Activated T-helper 2 cell treated with anti-CD3 and anti-CD28 coated beads, Interferon-gamma antibody, Interleukin-2, Interleukin-4, amounts not matched to agents 10 μg/mL and 5 μg/mL and 100 μg/mL, durations not matched to agents 14 hours and 24 hours and 36 hours (primary cell): ENCODE results near the gene CCDC195. TPM values are rescaled to one million over a fixed set of nuclear protein-coding genes. Genes with fewer than 3 reads are reported as not detected.

Experiments
- total RNA-seq: library from RNA; stranded (reverse); gene quantifications from 2 replicates; pipeline ENCODE4 v1.2.3, GENCODE V29; 2022

CCDC195 gene
- total RNA-seq, 1 donor from 2014 or later: not detected

Other genes starting within 250 kb of the CCDC195 start
- 79.6 and 89.8 TPM in 2 replicates for gene CUL3, start 131.0 kb downstream of the CCDC195 start, total RNA-seq